Stimulated activated naive CD8-positive, alpha-beta T cell treated with anti-CD3 and anti-CD28 coated beads, Interleukin-15, Interleukin-2, amounts not matched to agents 100 U/mL and 50 U/mL, for 24 hours (primary cell): ENCODE results near the gene ERG.

Source experiments
- ATAC-seq: fragments of 150-1000 bp; cut with Tn5 transposase; one replicate; pipeline ENCODE4 v1.10.0; 2021
- DNase-seq: peaks from one replicate; pipeline ENCODE4 v3.0.0; 2021

The ERG gene

GRCh38 chr21:38496224-38496623 is 2.1 kb downstream of the ERG start:
- DNase-seq, result no peak
- no peak for ATAC-seq

- DNase-seq, result no peak
Observed at GRCh38 chr21:38495696-38496095, 2.6 kb downstream of the ERG start.

GRCh38 chr21:38495242-38495641 is 3.0 kb downstream of the ERG start:
- DNase-seq, result no peak
- no peak for ATAC-seq

More at GRCh38 chr21:38495696-38496095, 2.6 kb downstream of the ERG start:
- ATAC-seq, result no peak

- DNase-seq (no peak), ATAC-seq (no peak)
Observed at GRCh38 chr21:38494703-38495102, 3.6 kb downstream of the ERG start.

GRCh38 chr21:38494251-38494642 is 4.0 kb downstream of the ERG start:
- no peak for DNase-seq
- no peak for ATAC-seq

- DNase-seq (no peak), ATAC-seq (no peak)
Observed at GRCh38 chr21:38493549-38494250, 4.6 kb downstream of the ERG start.

- no peak for DNase-seq
Observed at GRCh38 chr21:38492007-38492406, 6.3 kb downstream of the ERG start.

GRCh38 chr21:38491536-38491935 is 6.7 kb downstream of the ERG start:
- ATAC-seq, result no peak
- no peak for DNase-seq

More at GRCh38 chr21:38492007-38492406, 6.3 kb downstream of the ERG start:
- no peak for ATAC-seq

- ATAC-seq, result no peak
- no peak for DNase-seq
Observed at GRCh38 chr21:38490411-38491020, 7.8 kb downstream of the ERG start.

- DNase-seq (no peak), ATAC-seq (no peak)
Observed at GRCh38 chr21:38489729-38490128, 8.5 kb downstream of the ERG start.

- ATAC-seq (no peak), DNase-seq (no peak)
Observed at GRCh38 chr21:38489271-38489652, 9.0 kb downstream of the ERG start.

- ATAC-seq (no peak), DNase-seq (no peak)
Observed at GRCh38 chr21:38488640-38489270, 9.5 kb downstream of the ERG start.

- no peak for DNase-seq
Observed at GRCh38 chr21:38487901-38488639, 10.2 kb downstream of the ERG start.

GRCh38 chr21:38486706-38487105 is 11.6 kb downstream of the ERG start:
- ATAC-seq (no peak), DNase-seq (no peak)

More at GRCh38 chr21:38487901-38488639, 10.2 kb downstream of the ERG start:
- no peak for ATAC-seq

- no peak for DNase-seq
- ATAC-seq, result no peak
Observed at GRCh38 chr21:38486221-38486620, 12.1 kb downstream of the ERG start.

GRCh38 chr21:38479641-38480525 is 18.4 kb downstream of the ERG start:
- no peak for DNase-seq
- no peak for ATAC-seq

- DNase-seq (no peak), ATAC-seq (peak; percentile 57)
Observed at GRCh38 chr21:38478782-38479181, 19.5 kb downstream of the ERG start.

- no peak for DNase-seq
- ATAC-seq, result no peak
Observed at GRCh38 chr21:38477226-38477625, 21.1 kb downstream of the ERG start.

- ATAC-seq (no peak), DNase-seq (no peak)
Observed at GRCh38 chr21:38476385-38476784, 21.9 kb downstream of the ERG start.

- ATAC-seq, result no peak
- DNase-seq, result no peak
Observed at GRCh38 chr21:38475519-38475918, 22.8 kb downstream of the ERG start.

- DNase-seq, result no peak
- ATAC-seq, result no peak
Observed at GRCh38 chr21:38474796-38475195, 23.5 kb downstream of the ERG start.

GRCh38 chr21:38474124-38474523 is 24.2 kb downstream of the ERG start:
- ATAC-seq, result no peak
- no peak for DNase-seq
